Smooth muscle cell (in vitro differentiated cells): ENCODE measurements around the gene CALD1. TPM values are rescaled to one million over a fixed set of nuclear protein-coding genes. Genes with fewer than 3 reads are reported as not detected.

ENCODE experiments used
- DNase-seq: peaks from one replicate; lab custom pipeline; 2025; ENCODE audit not compliant: unreplicated experiment; lab: John Stamatoyannopoulos, UW
- H2AFZ ChIP-seq: fragments of 200-600 bp; sonication (generic); 2 replicates; pipeline ENCODE4 v1.6.0; 2016; ENCODE audit warnings: antibody characterized with exemption, low read depth, mild to moderate bottlenecking
- H3F3A ChIP-seq: fragments of 200-600 bp; sonication (generic); 2 replicates; pipeline ENCODE4 v1.6.0; 2017; ENCODE audit warnings: antibody characterized with exemption, low read depth
- H3K27ac ChIP-seq: fragments of 200-600 bp; sonication (generic); 2 replicates; pipeline ENCODE4 v1.5.1; 2016; ENCODE audit warnings: low read depth, mild to moderate bottlenecking
- H3K27me3 ChIP-seq: fragments of 200-600 bp; sonication (generic); 2 replicates; pipeline ENCODE4 v1.6.1; 2016; ENCODE audit warnings: low read depth, mild to moderate bottlenecking
- H3K36me3 ChIP-seq: fragments of 200-600 bp; sonication (generic); 2 replicates; pipeline ENCODE4 v1.5.1; 2016; ENCODE audit warnings: low read depth
- H3K4me1 ChIP-seq: fragments of 200-600 bp; sonication (generic); 2 replicates; pipeline ENCODE4 v1.5.1; 2016; ENCODE audit warnings: low read depth
- H3K4me2 ChIP-seq: fragments of 200-600 bp; sonication (generic); 2 replicates; pipeline ENCODE4 v1.6.0; 2016; ENCODE audit warnings: mild to moderate bottlenecking
- H3K4me3 ChIP-seq: fragments of 200-600 bp; sonication (generic); 2 replicates; pipeline ENCODE4 v1.5.1; 2016; ENCODE audit warnings: mild to moderate bottlenecking
- H3K79me2 ChIP-seq: fragments of 200-600 bp; sonication (generic); 2 replicates; pipeline ENCODE4 v1.6.0; 2016; ENCODE audit warnings: low read depth, mild to moderate bottlenecking
- H3K9ac ChIP-seq: fragments of 200-600 bp; sonication (generic); 2 replicates; pipeline ENCODE4 v1.6.0; 2016; ENCODE audit warnings: low read depth
- H3K9me3 ChIP-seq: fragments of 200-600 bp; sonication (generic); replicated peaks from 2 replicates; pipeline ENCODE4 v1.5.1; 2016; ENCODE audit warnings: low read depth
- H4K20me1 ChIP-seq: fragments of 200-600 bp; sonication (generic); 2 replicates; pipeline ENCODE4 v1.6.0; 2016; ENCODE audit warnings: low read depth
- CTCF ChIP-seq: fragments of 200-600 bp; sonication (generic); IDR thresholded peaks from 2 replicates; pipeline ENCODE4 v1.5.1; 2017; ENCODE audit warnings: borderline replicate concordance, mild to moderate bottlenecking, antibody characterized with exemption; ENCODE audit not compliant: insufficient read depth, poor library complexity, severe bottlenecking
- WGBS: methylation state at CpG from one replicate; pipeline ENCODE4 v1.1.7; 2016; ENCODE audit warnings: low lambda C conversion rate; 5-methylcytosine and 5-hydroxymethylcytosine counted together
- polyA plus RNA-seq: library from polyadenylated mRNA; unstranded; fragments of >200 nt; fragmentation: Nextera tagmentation; extraction: Ambion mirVana; gene quantifications from 2 replicates; pipeline ENCODE4 v1.2.1, GENCODE V29; 2016
- total RNA-seq: library from RNA; depleted of rRNA; stranded (reverse); fragments of >200 nt; gene quantifications from 2 replicates; pipeline ENCODE4 v1.2.3, GENCODE V29; 2014

CALD1 gene
- total and polyA plus RNA-seq, 2 experiments from 2014 or later: 948 to 1,552 TPM

GRCh38 chr7:134739362-134739761 is 40.1 kb upstream of the CALD1 start:
- H3K9me3 ChIP-seq: no peaks in the 10 kb centered on the region
- DNase-seq: no peak
- peak overlapping the region; percentile 83 for H3K9ac ChIP-seq
- H3K36me3 ChIP-seq: no peaks in the 10 kb centered on the region
- H3K79me2 ChIP-seq: peaks cover 3% of the 10 kb centered on the region
- H3K4me3 ChIP-seq: no peak overlapping the region
- TF ChIP-seq CTCF: no peak
- no peaks in the 10 kb centered on the region for H3K27me3 ChIP-seq
- H3K4me2 ChIP-seq: peak overlapping the region; percentile 82
- peak overlapping the region; percentile 97 for H3K27ac ChIP-seq
- peaks cover 28% of the 10 kb centered on the region for H3K4me1 ChIP-seq
- WGBS: 88% methylated on average over 3 of the region's 3 CpGs
- peaks cover 49% of the 10 kb centered on the region for H3F3A ChIP-seq
- H4K20me1 ChIP-seq: no peaks in the 10 kb centered on the region
- no peak overlapping the region for H2AFZ ChIP-seq

- TF ChIP-seq CTCF: no peak
- peaks cover 38% of the 10 kb centered on the region for H3K4me1 ChIP-seq
- WGBS: 95% methylated on average over 4 of the region's 4 CpGs
These were observed 39.1 kb upstream of the CALD1 start for GRCh38 chr7:134740376-134740775.

GRCh38 chr7:134741907-134742635 is 37.4 kb upstream of the CALD1 start:
- H3K4me3 ChIP-seq: no peak overlapping the region
- peak overlapping the region; percentile 97 for H3K27ac ChIP-seq
- H3K27me3 ChIP-seq: no peaks in the 10 kb centered on the region
- H3K4me2 ChIP-seq: peak overlapping the region; percentile 74
- peaks cover 30% of the 10 kb centered on the region for H3F3A ChIP-seq
- DNase-seq: no peak
- H3K79me2 ChIP-seq: peaks cover 13% of the 10 kb centered on the region
- no peak for TF ChIP-seq CTCF
- H3K9me3 ChIP-seq: no peaks in the 10 kb centered on the region
- 9% methylated on average over 3 of the region's 3 CpGs for WGBS
- no peaks in the 10 kb centered on the region for H3K36me3 ChIP-seq
- H4K20me1 ChIP-seq: no peaks in the 10 kb centered on the region
- peaks cover 40% of the 10 kb centered on the region for H3K4me1 ChIP-seq
- H2AFZ ChIP-seq: no peak overlapping the region
- H3K9ac ChIP-seq: peak overlapping the region; percentile 49

More at GRCh38 chr7:134740376-134740775, 39.1 kb upstream of the CALD1 start:
- DNase-seq: no peak
- Histone ChIP-seq H2AFZ (no peak overlapping the region), H4K20me1 (no peaks in the 10 kb centered on the region), H3K4me2 (no peak overlapping the region), H3K9me3 (no peaks in the 10 kb centered on the region), H3K9ac (no peak overlapping the region), H3F3A (peaks cover 47% of the 10 kb centered on the region), H3K36me3 (no peaks in the 10 kb centered on the region), H3K4me3 (no peak overlapping the region), H3K27me3 (no peaks in the 10 kb centered on the region), H3K79me2 (peaks cover 12% of the 10 kb centered on the region), H3K27ac (peak overlapping the region; percentile 97)
